GM12865 (cell line): Measurements from ENCODE around the gene TRIM62.
"Not testable (repeated sequence)": the region's sequence is repeated elsewhere in the genome, so short reads cannot be mapped to it uniquely, and the experiment has no call there.

Experiments
- DNase-seq: peaks from one replicate; pipeline ENCODE4 v3.0.0; 2010; ENCODE audit warnings: low read depth
- H3K4me3 ChIP-seq: 2 replicates; pipeline ENCODE4 v1.5.1; 2011; ENCODE audit warnings: mild to moderate bottlenecking, low read depth, low read length, control low read depth
- TF ChIP-seq, protein P1 (sequence below): IDR thresholded peaks from 2 replicates; pipeline ENCODE4 v1.5.1; 2011; ENCODE audit warnings: low read length, control low read depth, low read depth, inconsistent platforms; ENCODE audit not compliant: insufficient read depth; ENCODE audit errors: missing control alignments

TRIM62 gene

DNA sequence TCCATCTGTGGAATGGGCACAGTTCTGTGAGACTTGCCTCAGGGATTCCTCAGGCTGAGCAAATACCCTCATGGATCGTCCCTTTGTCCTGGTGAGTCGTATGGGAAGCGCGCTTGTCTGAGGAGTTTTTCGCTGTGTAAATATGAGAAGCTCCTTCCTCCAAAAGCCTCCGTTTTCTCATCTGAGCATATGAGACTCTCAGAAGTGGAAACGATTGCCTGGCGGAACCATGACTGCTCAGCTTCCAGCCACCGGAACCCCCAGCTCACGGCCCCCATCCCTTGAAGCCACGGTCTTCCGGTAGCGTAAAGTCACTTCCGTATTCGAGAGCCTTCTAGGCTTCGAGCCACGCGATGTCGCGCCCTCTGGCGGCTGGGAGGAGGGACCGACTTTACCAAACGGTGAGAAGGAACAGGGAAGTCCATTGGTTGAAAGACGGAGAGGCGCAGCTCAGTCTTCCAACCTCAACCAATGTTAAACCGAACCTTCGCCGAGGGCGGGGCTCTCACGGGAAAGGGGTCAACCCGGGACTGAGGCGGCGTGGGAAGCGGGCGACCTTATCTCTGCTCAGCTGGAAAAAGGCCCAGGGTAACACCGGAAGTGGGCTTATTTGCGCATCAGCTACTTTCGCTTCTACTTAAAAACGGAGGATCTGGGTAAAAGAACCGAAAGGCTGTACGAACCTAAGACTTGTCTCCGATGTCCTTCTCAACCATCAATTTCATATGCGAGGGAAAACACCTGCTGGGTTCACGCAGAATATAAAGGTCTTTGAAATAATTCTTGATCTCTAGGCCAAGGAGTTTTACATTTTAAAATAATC lies 54.6 kb downstream of the TRIM62 start:
- DNase-seq: peak; percentile 100
- H3K4me3 ChIP-seq: peak overlapping the region; percentile 87
- TF ChIP-seq, protein P1, sequence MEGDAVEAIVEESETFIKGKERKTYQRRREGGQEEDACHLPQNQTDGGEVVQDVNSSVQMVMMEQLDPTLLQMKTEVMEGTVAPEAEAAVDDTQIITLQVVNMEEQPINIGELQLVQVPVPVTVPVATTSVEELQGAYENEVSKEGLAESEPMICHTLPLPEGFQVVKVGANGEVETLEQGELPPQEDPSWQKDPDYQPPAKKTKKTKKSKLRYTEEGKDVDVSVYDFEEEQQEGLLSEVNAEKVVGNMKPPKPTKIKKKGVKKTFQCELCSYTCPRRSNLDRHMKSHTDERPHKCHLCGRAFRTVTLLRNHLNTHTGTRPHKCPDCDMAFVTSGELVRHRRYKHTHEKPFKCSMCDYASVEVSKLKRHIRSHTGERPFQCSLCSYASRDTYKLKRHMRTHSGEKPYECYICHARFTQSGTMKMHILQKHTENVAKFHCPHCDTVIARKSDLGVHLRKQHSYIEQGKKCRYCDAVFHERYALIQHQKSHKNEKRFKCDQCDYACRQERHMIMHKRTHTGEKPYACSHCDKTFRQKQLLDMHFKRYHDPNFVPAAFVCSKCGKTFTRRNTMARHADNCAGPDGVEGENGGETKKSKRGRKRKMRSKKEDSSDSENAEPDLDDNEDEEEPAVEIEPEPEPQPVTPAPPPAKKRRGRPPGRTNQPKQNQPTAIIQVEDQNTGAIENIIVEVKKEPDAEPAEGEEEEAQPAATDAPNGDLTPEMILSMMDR: peak; percentile 95

GRCh38 chr1:33126411-33127000 lies 55.3 kb downstream of the TRIM62 start:
- no peak for DNase-seq
- peak overlapping the region; percentile 87 for H3K4me3 ChIP-seq

GRCh38 chr1:33124647-33125046 lies 57.2 kb downstream of the TRIM62 start:
- DNase-seq, H3K4me3 ChIP-seq: not testable (repeated sequence)

More at GRCh38 chr1:33126411-33127000, 55.3 kb downstream of the TRIM62 start:
- TF ChIP-seq, protein P1: no peak

DNA sequence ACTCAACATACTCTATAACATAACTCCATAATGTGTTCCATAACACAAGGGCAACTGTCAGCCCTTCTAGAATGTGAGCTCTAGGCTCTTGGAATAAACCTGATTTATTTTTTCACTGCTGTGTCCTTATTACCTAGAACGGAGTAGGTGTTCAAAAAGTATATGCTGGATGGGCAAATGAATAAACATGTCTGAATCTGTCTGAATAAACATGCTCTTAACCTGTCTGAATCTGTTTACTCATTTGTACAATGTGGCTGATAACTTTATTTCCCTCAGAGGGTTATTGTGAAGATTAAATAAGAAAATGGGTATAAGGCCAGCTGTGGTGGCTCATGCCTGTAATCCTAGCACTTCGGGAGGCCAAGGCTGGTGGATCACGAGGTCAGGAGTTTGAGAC lies 58.6 kb downstream of the TRIM62 start:
- H3K4me3 ChIP-seq: no peak overlapping the region
- no peak for DNase-seq
- TF ChIP-seq, protein P1: no peak

DNA sequence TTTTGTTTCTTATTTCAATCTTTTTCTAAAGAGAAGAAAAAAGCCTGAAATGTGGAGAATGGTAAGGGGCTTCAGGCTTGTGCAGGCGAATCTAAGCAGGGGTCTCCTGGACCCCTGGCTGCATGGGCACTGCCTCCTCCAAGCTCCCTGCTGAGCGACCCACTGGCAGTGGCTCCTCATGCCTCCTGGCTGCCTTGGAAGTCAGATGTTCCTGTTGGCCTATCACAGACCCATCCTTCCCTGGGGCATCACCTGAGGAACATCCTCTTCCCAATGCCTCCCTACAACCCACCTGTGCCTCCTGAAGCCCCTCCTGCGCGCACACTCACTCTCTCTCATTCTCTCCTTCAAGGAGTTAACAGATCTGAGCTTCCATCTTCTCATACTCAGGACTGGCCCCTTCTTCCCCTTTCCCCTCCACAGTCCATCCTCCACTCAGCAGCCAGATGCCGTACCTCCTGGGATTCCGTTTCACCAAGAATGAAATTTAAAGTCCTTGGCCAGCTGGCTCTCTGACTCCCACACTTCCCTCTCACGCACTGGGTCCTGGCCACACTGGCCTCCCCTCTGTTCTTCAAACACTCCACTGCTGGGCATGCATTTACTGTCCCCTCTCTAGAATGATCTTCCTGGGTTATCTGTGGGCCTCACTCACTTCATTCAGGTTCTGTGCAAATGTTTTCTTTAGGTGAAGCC lies 59.2 kb downstream of the TRIM62 start:
- no peak overlapping the region for H3K4me3 ChIP-seq
- TF ChIP-seq, protein P1: no peak
- no peak for DNase-seq

GRCh38 chr1:33121728-33122127 lies 60.1 kb downstream of the TRIM62 start:
- TF ChIP-seq, protein P1: no peak
- no peak overlapping the region for H3K4me3 ChIP-seq
- DNase-seq: no peak
